IMR-90 (cell line): ENCODE data around the gene RNF180. TPM values are rescaled to one million over a fixed set of nuclear protein-coding genes. Genes with fewer than 3 reads are reported as not detected.

Experiments used
- ATAC-seq: fragments of 200-7000 bp; cut with Tn5 transposase; 2 replicates; pipeline ENCODE4 v1.9.1; 2020; ENCODE audit warnings: low read depth, mild to moderate bottlenecking, moderate library complexity
- BruUV-seq: library from RNA; stranded (reverse); fragments of 400-500 nt; replicated peaks from 2 replicates; lab custom pipeline; 2021; lab: Mats Ljungman, UMichigan
- CTCF ChIA-PET: fragments of 300-600 bp; formaldehyde crosslinking; extraction: SDS; loops from one replicate; lab custom pipeline; 2021; ENCODE audit warnings: antibody characterized with exemption; lab: Yijun Ruan, JAX
- POLR2A ChIA-PET: fragments of 300-600 bp; sonication (Branson Sonifier 250); formaldehyde crosslinking; loops from one replicate; lab custom pipeline; 2022; ENCODE audit warnings: antibody characterized with exemption; ENCODE audit not compliant: unreplicated experiment; lab: Charles Lee
- DNase-seq: peaks from one replicate; pipeline ENCODE4 v3.0.0; 2013
- H2AFZ ChIP-seq: replicated peaks from 2 replicates; pipeline ENCODE3; 2013; ENCODE audit warnings: low read length, mild to moderate bottlenecking; ENCODE audit not compliant: poor library complexity
- H2AK5ac ChIP-seq: 2 replicates; pipeline ENCODE4 v1.6.1; 2013; ENCODE audit warnings: low read depth, low read length, inconsistent platforms
- H2AK9ac ChIP-seq: replicated peaks from 2 replicates; pipeline ENCODE3; 2013; ENCODE audit warnings: mild to moderate bottlenecking, low read depth, low read length, moderate library complexity; ENCODE audit not compliant: poor library complexity
- H2BK120ac ChIP-seq: 2 replicates; pipeline ENCODE4 v1.6.1; 2013; ENCODE audit warnings: low read depth, low read length, inconsistent platforms
- H2BK15ac ChIP-seq: 3 replicates; pipeline ENCODE4 v1.6.1; 2013; ENCODE audit warnings: low read depth, low read length, inconsistent platforms
- H2BK20ac ChIP-seq: 2 replicates; pipeline ENCODE4 v1.6.1; 2013; ENCODE audit warnings: low read depth, mild to moderate bottlenecking, inconsistent platforms, low read length, moderate library complexity
- H2BK5ac ChIP-seq: 2 replicates; pipeline ENCODE4 v1.6.1; 2013; ENCODE audit warnings: mild to moderate bottlenecking, low read depth, low read length, inconsistent platforms; ENCODE audit not compliant: poor library complexity, severe bottlenecking
- H3K14ac ChIP-seq: replicated peaks from 2 replicates; pipeline ENCODE4 v1.6.1; 2013; ENCODE audit warnings: low read depth, low read length, inconsistent platforms
- H3K18ac ChIP-seq: 2 replicates; pipeline ENCODE4 v1.6.1; 2013; ENCODE audit warnings: low read depth, low read length, control low read depth
- H3K23ac ChIP-seq: 2 replicates; pipeline ENCODE4 v1.6.1; 2013; ENCODE audit warnings: low read depth, low read length, inconsistent platforms
- H3K27ac ChIP-seq: 2 replicates; pipeline ENCODE4 v1.5.1; 2013; ENCODE audit warnings: mild to moderate bottlenecking, control low read depth, low read length; ENCODE audit not compliant: insufficient read depth
- H3K27me3 ChIP-seq: 2 replicates; pipeline ENCODE4 v1.6.1; 2013; ENCODE audit warnings: low read length; ENCODE audit not compliant: control insufficient read depth, insufficient read depth
- H3K36me3 ChIP-seq: 2 replicates; pipeline ENCODE4 v1.6.1; 2013; ENCODE audit warnings: low read length, mixed read lengths; ENCODE audit not compliant: control insufficient read depth, insufficient read depth
- H3K4ac ChIP-seq: 2 replicates; pipeline ENCODE4 v1.6.1; 2013; ENCODE audit warnings: low read depth, low read length, inconsistent platforms
- H3K4me1 ChIP-seq: 2 replicates; pipeline ENCODE4 v1.6.1; 2013; ENCODE audit warnings: low read length, mixed read lengths; ENCODE audit not compliant: control insufficient read depth, insufficient read depth
- H3K4me2 ChIP-seq: 2 replicates; pipeline ENCODE4 v1.6.1; 2013; ENCODE audit warnings: low read depth, mild to moderate bottlenecking, control low read depth, low read length, moderate library complexity
- H3K4me3 ChIP-seq: 2 replicates; pipeline ENCODE4 v1.5.1; 2013; ENCODE audit warnings: low read depth, mild to moderate bottlenecking, control low read depth, low read length, moderate library complexity; ENCODE audit not compliant: insufficient read depth
- H3K56ac ChIP-seq: 2 replicates; pipeline ENCODE4 v1.6.1; 2013; ENCODE audit warnings: low read length, inconsistent platforms; ENCODE audit not compliant: insufficient read depth; ENCODE audit errors: extremely low read depth
- H3K79me1 ChIP-seq, 2 experiments: 2 replicates each; pipeline ENCODE4 v1.6.1; 2013; ENCODE audit warnings: low read length in 2 of 2, inconsistent platforms in 1 of 2, low read depth in 1 of 2
- H3K9ac ChIP-seq: 2 replicates; pipeline ENCODE4 v1.6.1; 2013; ENCODE audit warnings: low read depth, low read length, control low read depth
- H3K9me1 ChIP-seq: 2 replicates; pipeline ENCODE4 v1.6.1; 2013; ENCODE audit warnings: low read length, inconsistent platforms; ENCODE audit not compliant: insufficient read depth
- H3K9me3 ChIP-seq: 2 replicates; pipeline ENCODE4 v1.6.1; 2013; ENCODE audit warnings: low read length; ENCODE audit not compliant: control insufficient read depth, insufficient read depth
- H4K20me1 ChIP-seq: 2 replicates; pipeline ENCODE4 v1.6.1; 2013; ENCODE audit warnings: low read length, inconsistent platforms; ENCODE audit not compliant: insufficient read depth
- H4K5ac ChIP-seq: 2 replicates; pipeline ENCODE4 v1.6.1; 2013; ENCODE audit warnings: mild to moderate bottlenecking, low read depth, low read length, control low read depth
- H4K8ac ChIP-seq, 2 experiments: 2 replicates each; pipeline ENCODE4 v1.6.1; 2013; ENCODE audit warnings: low read depth in 2 of 2, low read length in 2 of 2, control low read depth in 1 of 2, inconsistent platforms in 1 of 2
- H4K91ac ChIP-seq: 2 replicates; pipeline ENCODE4 v1.6.1; 2013; ENCODE audit warnings: low read depth, low read length, inconsistent platforms; ENCODE audit not compliant: insufficient read depth
- CHD1 ChIP-seq: IDR thresholded peaks from 2 replicates; pipeline ENCODE4 v1.6.1; 2012; ENCODE audit warnings: low read depth, low read length, improper control_type of control experiment
- RFX5 ChIP-seq: IDR thresholded peaks from 2 replicates; pipeline ENCODE4 v1.8.0; 2012; ENCODE audit warnings: low read depth, mild to moderate bottlenecking, low read length, moderate library complexity
- WGBS, 2 experiments: methylation state at CpG; one replicate each; pipeline versions ENCODE4 v1.1.5 to v1.1.7; 2013; ENCODE audit warnings: missing lambda C conversion rate in 2 of 2; ENCODE audit not compliant: insufficient read length in 1 of 2; ENCODE audit errors: extremely low coverage in 2 of 2; 5-methylcytosine and 5-hydroxymethylcytosine counted together
- dilution Hi-C: fragments of 300-500 bp; cut with HindIII; formaldehyde crosslinking; loops from one replicate; pipeline ENCODE4 v1.14.3; 2018; ENCODE audit warnings: low sequenced_read_pairs; ENCODE audit not compliant: unreplicated experiment
- in situ Hi-C: fragments of 300-500 bp; cut with MboI; formaldehyde crosslinking; loops from 3 replicates; pipeline ENCODE4 v1.14.3; 2019; ENCODE audit warnings: low sequenced_read_pairs, inconsistent platforms, mixed read lengths
- intact Hi-C: fragments of 100-400 bp; cut with micrococcal nuclease; formaldehyde crosslinking; loops from 2 replicates; pipeline ENCODE4 v1.10.0; 2022
- polyA plus RNA-seq, 3 experiments: library from polyadenylated mRNA; depleted of rRNA; stranded (reverse); fragments of >200 nt; gene quantifications; 2 replicates each; pipeline ENCODE4 v1.2.3, GENCODE V29; 2012; ENCODE audit warnings: low replicate concordance in 1 of 3
- total RNA-seq: library from RNA; depleted of rRNA; stranded (reverse); fragments of >200 nt; gene quantifications from 2 replicates; pipeline ENCODE4 v1.2.3, GENCODE V29; 2012
- TF ChIP-seq, protein P1 (sequence below): conservative IDR thresholded peaks from 2 replicates; pipeline ENCODE4 v1.5.1; 2012; ENCODE audit warnings: mild to moderate bottlenecking, low read depth, low read length, improper control_type of control experiment

The RNF180 gene
- total and polyA plus RNA-seq, 2 of the 4 experiments (the other 2 are of a cell fraction), result 0.02 to 0.36 TPM

DNA sequence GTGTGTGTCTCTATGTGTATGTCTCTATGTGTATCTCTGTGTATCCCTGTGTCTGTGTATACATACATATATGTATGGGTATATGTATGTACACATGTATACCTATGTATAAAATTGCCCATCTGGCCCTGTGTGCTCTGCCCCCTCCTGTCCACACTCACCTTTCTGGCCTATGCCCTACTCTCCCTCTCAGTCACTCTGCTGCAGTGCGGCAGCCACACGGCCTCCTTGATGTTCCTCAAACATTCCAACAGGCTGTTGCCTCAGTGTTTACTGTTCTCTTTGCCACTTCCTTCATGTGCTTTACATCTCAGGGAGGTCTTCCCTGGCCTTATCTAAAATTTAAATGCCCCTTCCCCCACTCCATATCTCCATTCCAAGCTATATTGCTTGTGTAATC, 18.3 kb upstream of the RNF180 start:
- Histone ChIP-seq H3K27me3 (no peaks in the 10 kb centered on the region), H2AFZ (no peak overlapping the region), H3K9me3 (no peaks in the 10 kb centered on the region), H4K5ac (no peak overlapping the region), H3K23ac (no peak overlapping the region), H4K8ac (no peak overlapping the region), H3K36me3 (no peaks in the 10 kb centered on the region), H3K27ac (no peak overlapping the region), H2AK9ac (no peak overlapping the region), H2BK15ac (no peak overlapping the region), H3K18ac (no peak overlapping the region), H4K20me1 (no peaks in the 10 kb centered on the region), H2BK5ac (no peak overlapping the region), H2BK120ac (no peak overlapping the region), H3K14ac (no peak overlapping the region), H4K91ac (no peak overlapping the region), H3K4me1 (no peaks in the 10 kb centered on the region), H3K4me2 (no peak overlapping the region), H3K9ac (no peak overlapping the region), H3K79me1 (no peaks in the 10 kb centered on the region), H3K9me1 (no peaks in the 10 kb centered on the region), H3K56ac (no peak overlapping the region), H3K4me3 (no peak overlapping the region), H2AK5ac (no peak overlapping the region), H2BK20ac (no peak overlapping the region), H3K4ac (no peak overlapping the region)
- WGBS, 2 experiments, result 67% methylated on average over 2 of the region's 2 CpGs; no CpG with 5 or more reads in 1 of the 2 experiments
- DNase-seq (no peak), ATAC-seq (no peak)
- no TSS peak for BruUV-seq
- intact Hi-C loops (loop anchor here (5.0 kb wide), 1 partner anchor 60 kb away; no protein-coding TSS in a partner anchor), dilution Hi-C loops (no loop called here), in situ Hi-C loops (no loop called here)
- TF ChIP-seq CHD1, result no peak
- TF ChIP-seq RFX5, result no peak
- TF ChIP-seq, protein P1, sequence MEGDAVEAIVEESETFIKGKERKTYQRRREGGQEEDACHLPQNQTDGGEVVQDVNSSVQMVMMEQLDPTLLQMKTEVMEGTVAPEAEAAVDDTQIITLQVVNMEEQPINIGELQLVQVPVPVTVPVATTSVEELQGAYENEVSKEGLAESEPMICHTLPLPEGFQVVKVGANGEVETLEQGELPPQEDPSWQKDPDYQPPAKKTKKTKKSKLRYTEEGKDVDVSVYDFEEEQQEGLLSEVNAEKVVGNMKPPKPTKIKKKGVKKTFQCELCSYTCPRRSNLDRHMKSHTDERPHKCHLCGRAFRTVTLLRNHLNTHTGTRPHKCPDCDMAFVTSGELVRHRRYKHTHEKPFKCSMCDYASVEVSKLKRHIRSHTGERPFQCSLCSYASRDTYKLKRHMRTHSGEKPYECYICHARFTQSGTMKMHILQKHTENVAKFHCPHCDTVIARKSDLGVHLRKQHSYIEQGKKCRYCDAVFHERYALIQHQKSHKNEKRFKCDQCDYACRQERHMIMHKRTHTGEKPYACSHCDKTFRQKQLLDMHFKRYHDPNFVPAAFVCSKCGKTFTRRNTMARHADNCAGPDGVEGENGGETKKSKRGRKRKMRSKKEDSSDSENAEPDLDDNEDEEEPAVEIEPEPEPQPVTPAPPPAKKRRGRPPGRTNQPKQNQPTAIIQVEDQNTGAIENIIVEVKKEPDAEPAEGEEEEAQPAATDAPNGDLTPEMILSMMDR, result no peak
- CTCF ChIA-PET, result interaction anchor here (1.1 to 1.5 kb wide), 3 partner anchors 8 to 465 kb away, joined by 3 to 8 read pairs (median 5); no protein-coding TSS in a partner anchor
- POLR2A ChIA-PET, result no interaction called here
